NCI-H2171 (cell line): ENCODE results near the gene ANKRD30A.
"Not testable (repeated sequence)": the region's sequence is repeated elsewhere in the genome, so short reads cannot be mapped to it uniquely, and the experiment has no call there.

Experiments used
- DNase-seq: peaks from one replicate; lab custom pipeline; 2025; lab: John Stamatoyannopoulos, UW

Gene ANKRD30A

GRCh38 chr10:37269554-37270256 lies 144.3 kb downstream of the ANKRD30A start:
- no peak for DNase-seq

GRCh38 chr10:37275216-37275777 lies 149.9 kb downstream of the ANKRD30A start:
- DNase-seq, result no peak

- no peak for DNase-seq
These were observed 159.7 kb downstream of the ANKRD30A start for GRCh38 chr10:37285063-37285462.

GRCh38 chr10:37289833-37290464 lies 164.6 kb downstream of the ANKRD30A start:
- DNase-seq, result no peak

- DNase-seq, result no peak
These were observed 175.9 kb downstream of the ANKRD30A start for GRCh38 chr10:37301271-37301670.

GRCh38 chr10:37304036-37304435 lies 178.6 kb downstream of the ANKRD30A start:
- no peak for DNase-seq

- no peak for DNase-seq
These were observed 189.0 kb downstream of the ANKRD30A start for GRCh38 chr10:37314350-37314749.

GRCh38 chr10:37314862-37315261 lies 189.5 kb downstream of the ANKRD30A start:
- DNase-seq, result no peak

- no peak for DNase-seq
These were observed 219.0 kb downstream of the ANKRD30A start for GRCh38 chr10:37344413-37344812.

GRCh38 chr10:37379991-37380390 lies 254.6 kb downstream of the ANKRD30A start:
- no peak for DNase-seq

- no peak for DNase-seq
These were observed 255.9 kb downstream of the ANKRD30A start for GRCh38 chr10:37381271-37381670.

- DNase-seq, result no peak
These were observed 259.5 kb downstream of the ANKRD30A start for GRCh38 chr10:37384923-37385322.

GRCh38 chr10:37390926-37391325 lies 265.5 kb downstream of the ANKRD30A start:
- no peak for DNase-seq

GRCh38 chr10:37400774-37401173 lies 275.4 kb downstream of the ANKRD30A start:
- not testable (repeated sequence) for DNase-seq

GRCh38 chr10:37401225-37401624 lies 275.8 kb downstream of the ANKRD30A start:
- DNase-seq, result no peak

GRCh38 chr10:37403776-37404175 lies 278.4 kb downstream of the ANKRD30A start:
- DNase-seq, result no peak
